ENCODE data around the gene RFC3. TPM values are rescaled to one million over a fixed set of nuclear protein-coding genes. Genes with fewer than 3 reads are reported as not detected.

The RFC3 gene
- total and polyA plus RNA-seq, 9 of the 15 experiments (the other 6 are each of a cell fraction or from before 2014, with no cell fraction given) = 31.3 to 94.0 (median 54.0) TPM

GRCh38 chr13:33863188-33863789, 45.3 kb downstream of the RFC3 start:
- no peaks in the 10 kb centered on the region for H3K27me3 ChIP-seq (ENCODE audit: control insufficient read depth in 2 of 2, insufficient read depth in 2 of 2, low read length in 2 of 2)
- H3K9me3 ChIP-seq (replicated peaks; ENCODE audit: control insufficient read depth, insufficient read depth, low read depth, low read length) = no peaks in the 10 kb centered on the region
- no peaks in the 10 kb centered on the region for H3K9me1 ChIP-seq (ENCODE audit: control insufficient read depth, insufficient read depth, low read length)
- BruUV-seq (replicated peaks) = no TSS peak
- FAIRE-seq = no peak
- ChIA-PET CTCF (ENCODE audit: low intra/inter-chr PET ratio) (no interaction called here), POLR2A (no interaction called here)
- no peaks in the 10 kb centered on the region for H3K36me3 ChIP-seq (ENCODE audit: control insufficient read depth, insufficient read depth, low read length)
- no peak overlapping the region for H3K27ac ChIP-seq (ENCODE audit: extremely low read depth, low read depth, low read length)
- in situ Hi-C loops (cut with MboI) (no loop called here), intact Hi-C loops (cut with micrococcal nuclease) (no loop called here)
- no peak for ATAC-seq
- no peak overlapping the region for H3K9ac ChIP-seq (ENCODE audit: insufficient read depth in 1 of 2, low read depth in 2 of 2, low read length in 2 of 2)
- no peaks in the 10 kb centered on the region for H4K20me1 ChIP-seq (replicated peaks; ENCODE audit: control insufficient read depth, insufficient read depth, low read length)
- H2AFZ ChIP-seq (ENCODE audit: low read depth, low read length) = no peak overlapping the region
- no peak for TF ChIP-seq CHD4 (IDR thresholded peaks at IDR 0.05; ENCODE audit: insufficient read depth, insufficient replicate concordance, low read depth, low read length, poor library complexity, severe bottlenecking)
- no peak for TF ChIP-seq ZNF384 (IDR thresholded peaks at IDR 0.05; ENCODE audit: low read depth, low read length)
- no peak for TF ChIP-seq TFAM (CRISPR knock-in tag; conservative IDR thresholded peaks at IDR 0.05)
- no peak for TF ChIP-seq HNRNPLL (IDR thresholded peaks at IDR 0.05; ENCODE audit: low read depth, low read length, poor library complexity, severe bottlenecking)
- no peak for TF ChIP-seq ZNF354B (CRISPR knock-in tag; IDR thresholded peaks at IDR 0.05)
- TF ChIP-seq SREBF2 (CRISPR knock-in tag; IDR thresholded peaks at IDR 0.05) = no peak
- TF ChIP-seq CSDE1 (IDR thresholded peaks at IDR 0.05) = no peak
- no peaks in the 10 kb centered on the region for H3K4me1 ChIP-seq (replicated peaks in 1 of 2; ENCODE audit: control insufficient read depth in 2 of 2, insufficient read depth in 2 of 2, low read length in 2 of 2)
- 63% methylated on average over 3 of the region's 3 CpGs for WGBS (ENCODE audit: insufficient coverage, low coverage, missing lambda C conversion rate)
- DNase-seq (ENCODE audit: extremely low read depth in 1 of 4, low spot score in 3 of 4) = no peak
- no peaks in the 10 kb centered on the region for H3K79me2 ChIP-seq (ENCODE audit: control insufficient read depth, insufficient read depth, low read length)
- no peak overlapping the region for H3K4me3 ChIP-seq
- no peak overlapping the region for H3K4me2 ChIP-seq (ENCODE audit: insufficient read depth, low read length)
